Upper lobe of left lung (tissue), 4 donors: ENCODE results near the gene CARD6.

Experiments
- EP300 ChIP-seq, 4 donors: sonication (generic); formaldehyde crosslinking; IDR thresholded peaks; one replicate each; pipeline ENCODE4 v1.5.1; 2017; ENCODE audit warnings: antibody characterized with exemption in 4 of 4, control low read depth in 2 of 4
- POLR2A ChIP-seq, 4 donors: fragments of 450-650 bp; IDR thresholded peaks; one replicate each; pipeline ENCODE4 v1.5.1; 2016 to 2017; ENCODE audit warnings: antibody characterized with exemption in 4 of 4, mild to moderate bottlenecking in 2 of 4
- POLR2AphosphoS5 ChIP-seq, 2 donors: sonication (generic); formaldehyde crosslinking; IDR thresholded peaks; one replicate each; pipeline ENCODE4 v1.5.1; 2017; ENCODE audit warnings: antibody characterized with exemption in 2 of 2
- TF ChIP-seq, protein P1 (sequence below), 6 experiments: fragments of 450-650 bp in 4 of 6; fragments of 200-600 bp in 2 of 6; sonication (generic) in 2 of 6; IDR thresholded peaks; one replicate each; pipeline ENCODE4 v1.5.1; 2016 to 2019; ENCODE audit warnings: antibody characterized with exemption in 6 of 6

DNA sequence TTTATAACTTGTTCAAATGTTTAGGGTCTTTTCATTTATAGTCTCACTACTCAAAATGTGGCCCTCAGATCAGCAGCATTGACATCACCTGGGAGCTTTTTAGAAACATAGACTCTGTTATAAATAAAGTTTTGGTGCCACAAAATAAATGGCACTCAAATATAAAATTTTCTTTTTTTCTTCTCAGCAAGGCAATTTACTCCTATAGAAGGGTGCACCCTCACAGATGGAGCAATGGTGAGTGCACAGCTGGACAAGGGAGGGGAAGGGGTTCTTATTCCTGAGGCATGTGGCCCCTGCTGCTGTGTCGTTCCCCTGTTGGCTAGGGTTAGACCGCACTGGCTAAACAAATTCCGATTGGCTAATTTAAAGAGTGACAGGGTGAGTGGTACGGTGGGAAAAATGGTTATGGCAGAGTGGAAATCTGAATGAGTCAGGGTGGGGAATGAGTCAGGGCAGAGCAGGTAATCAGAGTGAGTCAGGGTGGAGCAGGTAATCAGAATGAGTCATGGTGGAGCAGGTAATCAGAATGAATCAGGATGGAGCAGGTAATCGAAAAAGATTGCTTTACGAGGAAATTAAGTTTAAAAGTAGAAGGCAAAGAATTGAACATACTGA lies 36.3 kb downstream of the CARD6 start:
- TF ChIP-seq, protein P1, sequence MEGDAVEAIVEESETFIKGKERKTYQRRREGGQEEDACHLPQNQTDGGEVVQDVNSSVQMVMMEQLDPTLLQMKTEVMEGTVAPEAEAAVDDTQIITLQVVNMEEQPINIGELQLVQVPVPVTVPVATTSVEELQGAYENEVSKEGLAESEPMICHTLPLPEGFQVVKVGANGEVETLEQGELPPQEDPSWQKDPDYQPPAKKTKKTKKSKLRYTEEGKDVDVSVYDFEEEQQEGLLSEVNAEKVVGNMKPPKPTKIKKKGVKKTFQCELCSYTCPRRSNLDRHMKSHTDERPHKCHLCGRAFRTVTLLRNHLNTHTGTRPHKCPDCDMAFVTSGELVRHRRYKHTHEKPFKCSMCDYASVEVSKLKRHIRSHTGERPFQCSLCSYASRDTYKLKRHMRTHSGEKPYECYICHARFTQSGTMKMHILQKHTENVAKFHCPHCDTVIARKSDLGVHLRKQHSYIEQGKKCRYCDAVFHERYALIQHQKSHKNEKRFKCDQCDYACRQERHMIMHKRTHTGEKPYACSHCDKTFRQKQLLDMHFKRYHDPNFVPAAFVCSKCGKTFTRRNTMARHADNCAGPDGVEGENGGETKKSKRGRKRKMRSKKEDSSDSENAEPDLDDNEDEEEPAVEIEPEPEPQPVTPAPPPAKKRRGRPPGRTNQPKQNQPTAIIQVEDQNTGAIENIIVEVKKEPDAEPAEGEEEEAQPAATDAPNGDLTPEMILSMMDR (IDR thresholded peaks at IDR 0.05): no peak
- TF ChIP-seq POLR2A (IDR thresholded peaks at IDR 0.05) (no peak), POLR2AphosphoS5 (IDR thresholded peaks at IDR 0.05) (no peak), EP300 (IDR thresholded peaks at IDR 0.05) (no peak)
